GM12891 (cell line): ENCODE measurements around the gene TOP2B. TPM values are rescaled to one million over a fixed set of nuclear protein-coding genes. Genes with fewer than 3 reads are reported as not detected.

Source experiments
- DNase-seq: peaks from one replicate; pipeline ENCODE4 v3.0.0; 2011; ENCODE audit warnings: low spot score; ENCODE audit not compliant: insufficient read length
- FAIRE-seq: peaks from 2 replicates; lab custom pipeline; 2011; peaks lifted over from hg19 to GRCh38; lab: Jason Lieb, UNC
- PAX5 ChIP-seq: IDR thresholded peaks from 2 replicates; pipeline ENCODE4 v1.6.1; 2011; ENCODE audit warnings: low read length, moderate library complexity, mild to moderate bottlenecking; ENCODE audit not compliant: insufficient read depth, severe bottlenecking
- POLR2A ChIP-seq: IDR thresholded peaks from 2 replicates; pipeline ENCODE4 v1.6.1; 2011; ENCODE audit warnings: low read depth, low read length, control low read depth
- POLR2AphosphoS5 ChIP-seq: IDR thresholded peaks from 2 replicates; pipeline ENCODE4 v1.6.1; 2011; ENCODE audit warnings: low read depth, low read length, control low read depth
- POU2F2 ChIP-seq: IDR thresholded peaks from 2 replicates; pipeline ENCODE4 v1.6.1; 2011; ENCODE audit warnings: low read depth, mild to moderate bottlenecking, control low read depth, low read length, moderate library complexity
- SPI1 ChIP-seq: IDR thresholded peaks from 2 replicates; pipeline ENCODE4 v1.6.1; 2011; ENCODE audit warnings: low read depth, low read length, control low read depth
- TAF1 ChIP-seq: IDR thresholded peaks from 2 replicates; pipeline ENCODE4 v1.6.1; 2011; ENCODE audit warnings: low read depth, low read length, control low read depth
- polyA plus RNA-seq: library from polyadenylated mRNA; unstranded; fragments of >200 nt; gene quantifications from one replicate; pipeline ENCODE4 v1.2.1, GENCODE V29; 2012; ENCODE audit warnings: low read depth, missing spikeins, inconsistent platforms; ENCODE audit not compliant: missing spikeins

Gene TOP2B
- polyA plus RNA-seq, result 59.8 TPM

- peak; percentile 81 for DNase-seq
- peak; percentile 96 for FAIRE-seq
- TF ChIP-seq POU2F2 (peak; percentile 31; the same call in 1 of the 2 replicates), SPI1 (0 out of 2 replicates have a peak, but pooled peaks have one; percentile 0), POLR2AphosphoS5 (no peak), PAX5 (no peak), POLR2A (peak; percentile 53; the same call in 1 of the 2 replicates), TAF1 (peak; percentile 12; the same call in 1 of the 2 replicates)
Measured at GRCh38 chr3:25664812-25665314, at the start of gene TOP2B. TOP2B (minus strand) TSS chr3:25664907; CDS start chr3:25664297, 610 bp downstream.

GRCh38 chr3:25713341-25713985, 48.8 kb upstream of the TOP2B start:
- no peak for FAIRE-seq
- TF ChIP-seq POU2F2 (no peak), SPI1 (no peak), POLR2AphosphoS5 (no peak), TAF1 (no peak), POLR2A (no peak), PAX5 (no peak)
- no peak for DNase-seq

- no peak for TF ChIP-seq POLR2AphosphoS5
- TF ChIP-seq POLR2A, result no peak
- TF ChIP-seq TAF1, result no peak
- no peak for TF ChIP-seq POU2F2
- no peak for TF ChIP-seq PAX5
- DNase-seq, result no peak
- no peak for FAIRE-seq
Measured at GRCh38 chr3:25711090-25711489, 46.4 kb upstream of the TOP2B start.

- TF ChIP-seq PAX5, result no peak
- no peak for TF ChIP-seq POU2F2
- TF ChIP-seq POLR2AphosphoS5, result no peak
- TF ChIP-seq SPI1, result no peak
- no peak for TF ChIP-seq POLR2A
- no peak for TF ChIP-seq TAF1
- DNase-seq, result no peak
- no peak for FAIRE-seq
Measured at GRCh38 chr3:25708036-25708435, 43.3 kb upstream of the TOP2B start.

- FAIRE-seq (no peak), DNase-seq (no peak)
- TF ChIP-seq POLR2AphosphoS5 (no peak), POLR2A (no peak), PAX5 (no peak), POU2F2 (no peak), SPI1 (no peak), TAF1 (no peak)
Measured at GRCh38 chr3:25707268-25707926, 42.7 kb upstream of the TOP2B start.

- FAIRE-seq, result no peak
- TF ChIP-seq POLR2A, result no peak
- TF ChIP-seq POLR2AphosphoS5, result no peak
- no peak for TF ChIP-seq PAX5
- DNase-seq, result no peak
Measured at GRCh38 chr3:25706213-25706612, 41.5 kb upstream of the TOP2B start.

GRCh38 chr3:25697553-25697952, 32.8 kb upstream of the TOP2B start:
- FAIRE-seq (no peak), DNase-seq (no peak)
- TF ChIP-seq SPI1 (no peak), POLR2AphosphoS5 (no peak), TAF1 (no peak), PAX5 (no peak), POLR2A (no peak), POU2F2 (no peak)

GRCh38 chr3:25695731-25696420, 31.2 kb upstream of the TOP2B start:
- TF ChIP-seq POU2F2 (no peak), TAF1 (no peak), POLR2A (no peak), SPI1 (no peak), PAX5 (no peak), POLR2AphosphoS5 (no peak)
- FAIRE-seq, result no peak
- no peak for DNase-seq

GRCh38 chr3:25693238-25693637, 28.5 kb upstream of the TOP2B start:
- DNase-seq (no peak), FAIRE-seq (no peak)
- TF ChIP-seq POLR2AphosphoS5 (no peak), PAX5 (no peak), TAF1 (no peak), POLR2A (no peak), SPI1 (no peak), POU2F2 (no peak)
